Testis (tissue), 3 donors: ENCODE results near the gene FGF19. TPM values are rescaled to one million over a fixed set of nuclear protein-coding genes. Genes with fewer than 3 reads are reported as not detected.

Experiments used
- DNase-seq: peaks from one replicate; pipeline ENCODE4 v3.0.0-alpha.2; 2019
- H3K27ac ChIP-seq, 2 donors: fragments of 200-600 bp; sonication (generic); one replicate each; pipeline ENCODE4 v1.5.1; 2019
- H3K27me3 ChIP-seq: fragments of 200-600 bp; sonication (generic); one replicate; pipeline ENCODE4 v1.5.1; 2019
- H3K36me3 ChIP-seq: fragments of 200-600 bp; sonication (generic); one replicate; pipeline ENCODE4 v1.5.1; 2017; ENCODE audit warnings: low read depth; ENCODE audit errors: missing control alignments
- H3K4me1 ChIP-seq: fragments of 200-600 bp; sonication (generic); one replicate; pipeline ENCODE4 v1.5.1; 2019
- H3K4me3 ChIP-seq, 2 donors: fragments of 200-600 bp; sonication (generic); one replicate each; pipeline ENCODE4 v1.5.1; 2017 to 2019
- H3K9me3 ChIP-seq: fragments of 200-600 bp; sonication (generic); one replicate; pipeline ENCODE4 v1.5.1; 2017
- POLR2A ChIP-seq: fragments of 450-650 bp; IDR thresholded peaks from one replicate; pipeline ENCODE4 v1.6.1; 2017; ENCODE audit warnings: antibody characterized with exemption, mild to moderate bottlenecking, moderate library complexity
- WGBS, 2 donors: methylation state at CpG; one replicate each; pipeline ENCODE4 v1.1.5; 2018; 5-methylcytosine and 5-hydroxymethylcytosine counted together
- intact Hi-C: fragments of 100-400 bp; cut with DNase I; formaldehyde crosslinking; loops from one replicate; pipeline ENCODE4 v1.15.1; 2023; ENCODE audit warnings: low total_unique reads
- polyA plus RNA-seq: library from polyadenylated mRNA; stranded (reverse); fragments of 350-450 nt; fragmentation: Illumina TruSeq; extraction: RNeasy Lipid Tissue Mini Kit (QIAGEN cat#74804); gene quantifications from one replicate; pipeline ENCODE4 v1.2.3, GENCODE V29; 2014; ENCODE audit warnings: low read depth, low replicate concordance; ENCODE audit not compliant: insufficient read depth
- total RNA-seq, 2 donors: library from RNA; depleted of rRNA; stranded (reverse); fragments of >200 nt; gene quantifications; one replicate each; pipeline ENCODE4 v1.2.3, GENCODE V29; 2016
- TF ChIP-seq, protein P1 (sequence below), 3 experiments: fragments of 450-650 bp in 2 of 3; fragments of 200-600 bp in 1 of 3; sonication (generic) in 1 of 3; IDR thresholded peaks; one replicate each; pipeline ENCODE4 v1.5.1; 2016 to 2019; ENCODE audit warnings: antibody characterized with exemption in 3 of 3, mild to moderate bottlenecking in 2 of 3, moderate library complexity in 1 of 3

The FGF19 gene
- total and polyA plus RNA-seq, 3 donors from 2014 or later, result 0.31 to 0.37 (median 0.31) TPM

GRCh38 chr11:69748637-69749036 lies 44.8 kb upstream of the FGF19 start:
- 85 to 90% methylated on average over 7 to 11 of the region's 11 CpGs for WGBS, 2 donors
- Histone ChIP-seq H3K27ac (no peak overlapping the region), H3K9me3 (no peaks in the 10 kb centered on the region), H3K4me3 (no peak overlapping the region), H3K36me3 (no peaks in the 10 kb centered on the region), H3K4me1 (no peaks in the 10 kb centered on the region), H3K27me3 (no peaks in the 10 kb centered on the region)
- no peak for TF ChIP-seq POLR2A
- TF ChIP-seq, protein P1, sequence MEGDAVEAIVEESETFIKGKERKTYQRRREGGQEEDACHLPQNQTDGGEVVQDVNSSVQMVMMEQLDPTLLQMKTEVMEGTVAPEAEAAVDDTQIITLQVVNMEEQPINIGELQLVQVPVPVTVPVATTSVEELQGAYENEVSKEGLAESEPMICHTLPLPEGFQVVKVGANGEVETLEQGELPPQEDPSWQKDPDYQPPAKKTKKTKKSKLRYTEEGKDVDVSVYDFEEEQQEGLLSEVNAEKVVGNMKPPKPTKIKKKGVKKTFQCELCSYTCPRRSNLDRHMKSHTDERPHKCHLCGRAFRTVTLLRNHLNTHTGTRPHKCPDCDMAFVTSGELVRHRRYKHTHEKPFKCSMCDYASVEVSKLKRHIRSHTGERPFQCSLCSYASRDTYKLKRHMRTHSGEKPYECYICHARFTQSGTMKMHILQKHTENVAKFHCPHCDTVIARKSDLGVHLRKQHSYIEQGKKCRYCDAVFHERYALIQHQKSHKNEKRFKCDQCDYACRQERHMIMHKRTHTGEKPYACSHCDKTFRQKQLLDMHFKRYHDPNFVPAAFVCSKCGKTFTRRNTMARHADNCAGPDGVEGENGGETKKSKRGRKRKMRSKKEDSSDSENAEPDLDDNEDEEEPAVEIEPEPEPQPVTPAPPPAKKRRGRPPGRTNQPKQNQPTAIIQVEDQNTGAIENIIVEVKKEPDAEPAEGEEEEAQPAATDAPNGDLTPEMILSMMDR (IDR thresholded peaks at IDR 0.05), result no peak
- no peak for DNase-seq
- intact Hi-C loops, result no loop called here

- TF ChIP-seq, protein P1 (IDR thresholded peaks at IDR 0.05), result no peak
- 62 to 63% methylated on average over 22 to 29 of the region's 29 CpGs for WGBS, 2 donors
- DNase-seq, result no peak
- Histone ChIP-seq H3K9me3 (no peaks in the 10 kb centered on the region), H3K4me1 (no peaks in the 10 kb centered on the region), H3K27me3 (no peaks in the 10 kb centered on the region), H3K4me3 (no peak overlapping the region), H3K36me3 (no peaks in the 10 kb centered on the region), H3K27ac (no peak overlapping the region)
- intact Hi-C loops, result no loop called here
Measured at GRCh38 chr11:69746752-69747742, 43.2 kb upstream of the FGF19 start.

GRCh38 chr11:69746140-69746539 lies 42.3 kb upstream of the FGF19 start:
- no peaks in the 10 kb centered on the region for H3K36me3 ChIP-seq
- no peaks in the 10 kb centered on the region for H3K9me3 ChIP-seq
- H3K27me3 ChIP-seq, result no peaks in the 10 kb centered on the region
- no peak overlapping the region for H3K4me3 ChIP-seq
- no peaks in the 10 kb centered on the region for H3K4me1 ChIP-seq
- 71 to 79% methylated on average over 3 to 8 of the region's 8 CpGs for WGBS, 2 donors
- DNase-seq, result no peak
- TF ChIP-seq POLR2A, result no peak
- TF ChIP-seq, protein P1 (IDR thresholded peaks at IDR 0.05), result no peak
- intact Hi-C loops, result no loop called here
- H3K27ac ChIP-seq, result no peak overlapping the region

DNA sequence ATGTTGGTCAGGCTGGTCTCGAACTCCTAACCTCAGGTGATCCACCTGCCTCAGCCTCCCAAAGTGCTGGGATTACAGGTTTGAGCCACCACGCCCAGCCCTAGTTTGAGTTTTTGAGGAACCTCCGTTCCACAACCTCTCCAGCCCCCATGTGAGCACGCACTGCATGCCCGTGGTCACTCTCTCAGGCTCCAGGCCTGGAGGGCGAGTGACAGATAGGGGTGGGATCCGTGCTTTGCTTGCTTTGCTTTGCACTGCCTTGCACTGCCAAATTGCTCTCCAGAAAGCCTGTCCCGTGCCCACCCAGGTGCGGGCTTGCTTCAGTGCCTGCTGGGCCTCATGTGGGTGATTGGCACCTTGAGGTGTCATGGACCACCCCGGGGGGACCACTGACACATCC lies 41.4 kb upstream of the FGF19 start:
- WGBS, 2 donors, result 86 to 92% methylated on average over 10 of the region's 10 CpGs
- Histone ChIP-seq H3K27me3 (no peaks in the 10 kb centered on the region), H3K9me3 (no peaks in the 10 kb centered on the region), H3K4me1 (no peaks in the 10 kb centered on the region), H3K27ac (no peak overlapping the region), H3K4me3 (no peak overlapping the region), H3K36me3 (no peaks in the 10 kb centered on the region)
- no peak for TF ChIP-seq POLR2A
- TF ChIP-seq, protein P1 (IDR thresholded peaks at IDR 0.05), result no peak
- no peak for DNase-seq
- intact Hi-C loops, result no loop called here

DNA sequence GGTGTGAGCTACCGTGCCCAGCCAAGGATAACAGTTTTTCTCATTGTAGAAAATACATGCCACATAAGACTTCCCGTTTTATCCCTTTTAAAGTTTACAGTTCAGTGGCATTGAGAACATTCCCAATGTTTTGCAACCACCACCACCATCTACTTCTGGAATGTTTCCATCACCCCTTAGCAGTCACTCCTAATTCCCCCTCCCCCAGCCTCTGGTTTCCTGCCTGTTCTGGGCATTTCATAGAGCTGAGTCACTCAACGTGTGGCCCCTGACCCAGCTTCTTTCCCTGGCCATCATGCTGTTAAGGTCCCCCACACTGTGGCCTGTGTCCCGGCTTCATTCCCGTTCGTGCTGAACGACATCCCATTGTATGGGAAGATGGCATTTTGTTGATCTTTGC lies 40.6 kb upstream of the FGF19 start:
- Histone ChIP-seq H3K4me1 (no peaks in the 10 kb centered on the region), H3K27ac (no peak overlapping the region), H3K9me3 (no peaks in the 10 kb centered on the region), H3K27me3 (no peaks in the 10 kb centered on the region), H3K36me3 (no peaks in the 10 kb centered on the region), H3K4me3 (no peak overlapping the region)
- WGBS, 2 donors, result 78 to 85% methylated on average over 7 of the region's 7 CpGs
- DNase-seq, result no peak
- TF ChIP-seq, protein P1 (IDR thresholded peaks at IDR 0.05), result no peak
- TF ChIP-seq POLR2A, result no peak
- intact Hi-C loops, result no loop called here
